ENCODE results near the gene LTBP1. TPM values are rescaled to one million over a fixed set of nuclear protein-coding genes. Genes with fewer than 3 reads are reported as not detected.

LTBP1 gene
- total RNA-seq, 1 experiment from 2014 or later = 10.3 TPM

GRCh38 chr2:33215299-33215698, 268.5 kb downstream of the LTBP1 start:
- H3K27me3 ChIP-seq (ENCODE audit: insufficient read depth, low read depth) = no peaks in the 10 kb centered on the region
- peaks cover 5% of the 10 kb centered on the region; the same call in 1 of the 2 replicates for H3F3A ChIP-seq (ENCODE audit: insufficient read depth, low read depth)
- DNase-seq = no peak
- H3K27ac ChIP-seq = no peak overlapping the region
- no peaks in the 10 kb centered on the region for H3K9me3 ChIP-seq (ENCODE audit: insufficient read depth, low read depth)
- H3K79me2 ChIP-seq (ENCODE audit: low read depth) = no peaks in the 10 kb centered on the region
- POLR2A ChIA-PET (ENCODE audit: unreplicated experiment) = no interaction called here
- H3K4me3 ChIP-seq = no peak overlapping the region
- no TSS peak for BruUV-seq (replicated peaks)
- no peaks in the 10 kb centered on the region for H3K36me3 ChIP-seq (ENCODE audit: low read depth)
- intact Hi-C loops (cut with micrococcal nuclease; ENCODE audit: unreplicated experiment) = no loop called here
- CTCF ChIA-PET = no interaction called here
- no peak overlapping the region for H2AFZ ChIP-seq
- H3K4me2 ChIP-seq = no peak overlapping the region
- no peaks in the 10 kb centered on the region for H4K20me1 ChIP-seq (ENCODE audit: insufficient read depth)
- peaks cover 13% of the 10 kb centered on the region for H3K4me1 ChIP-seq (replicated peaks; ENCODE audit: insufficient read depth)
- no peak for TF ChIP-seq EZH2 (IDR thresholded peaks at IDR 0.05; ENCODE audit: low read depth)
- no peak for TF ChIP-seq CTCF (conservative IDR thresholded peaks at IDR 0.05)
- H3K9me2 ChIP-seq (ENCODE audit: insufficient read depth) = no peaks in the 10 kb centered on the region

GRCh38 chr2:33215983-33216382, 269.2 kb downstream of the LTBP1 start:
- H2AFZ ChIP-seq = no peak overlapping the region
- no peaks in the 10 kb centered on the region for H3K9me3 ChIP-seq (ENCODE audit: insufficient read depth, low read depth)
- H3K36me3 ChIP-seq (ENCODE audit: low read depth) = no peaks in the 10 kb centered on the region
- peaks cover 5% of the 10 kb centered on the region; the same call in 1 of the 2 replicates for H3F3A ChIP-seq (ENCODE audit: insufficient read depth, low read depth)
- DNase-seq = no peak
- H4K20me1 ChIP-seq (ENCODE audit: insufficient read depth) = no peaks in the 10 kb centered on the region
- no peaks in the 10 kb centered on the region for H3K9me2 ChIP-seq (ENCODE audit: insufficient read depth)
- BruUV-seq (replicated peaks) = no TSS peak
- H3K4me1 ChIP-seq (replicated peaks; ENCODE audit: insufficient read depth) = peaks cover 17% of the 10 kb centered on the region
- no peaks in the 10 kb centered on the region for H3K27me3 ChIP-seq (ENCODE audit: insufficient read depth, low read depth)
- CTCF ChIA-PET = no interaction called here
- H3K4me3 ChIP-seq = no peak overlapping the region
- no peak for TF ChIP-seq CTCF (conservative IDR thresholded peaks at IDR 0.05)
- no peak for TF ChIP-seq EZH2 (IDR thresholded peaks at IDR 0.05; ENCODE audit: low read depth)
- no peak overlapping the region for H3K27ac ChIP-seq
- POLR2A ChIA-PET (ENCODE audit: unreplicated experiment) = no interaction called here
- H3K79me2 ChIP-seq (ENCODE audit: low read depth) = no peaks in the 10 kb centered on the region
- intact Hi-C loops (cut with micrococcal nuclease; ENCODE audit: unreplicated experiment) = no loop called here
- H3K4me2 ChIP-seq = no peak overlapping the region

- Histone ChIP-seq H3K27me3 (ENCODE audit: insufficient read depth, low read depth) (no peaks in the 10 kb centered on the region), H3K9me3 (ENCODE audit: insufficient read depth, low read depth) (no peaks in the 10 kb centered on the region), H3K4me3 (no peak overlapping the region), H3K4me1 (replicated peaks; ENCODE audit: insufficient read depth) (peaks cover 17% of the 10 kb centered on the region), H2AFZ (no peak overlapping the region), H4K20me1 (ENCODE audit: insufficient read depth) (no peaks in the 10 kb centered on the region), H3K27ac (no peak overlapping the region), H3F3A (ENCODE audit: insufficient read depth, low read depth) (peaks cover 5% of the 10 kb centered on the region; the same call in 1 of the 2 replicates), H3K36me3 (ENCODE audit: low read depth) (no peaks in the 10 kb centered on the region), H3K9me2 (ENCODE audit: insufficient read depth) (no peaks in the 10 kb centered on the region), H3K4me2 (no peak overlapping the region), H3K79me2 (ENCODE audit: low read depth) (no peaks in the 10 kb centered on the region)
- DNase-seq = no peak
- CTCF ChIA-PET = no interaction called here
- TF ChIP-seq EZH2 (IDR thresholded peaks at IDR 0.05; ENCODE audit: low read depth) (no peak), CTCF (conservative IDR thresholded peaks at IDR 0.05) (no peak)
- BruUV-seq (replicated peaks) = no TSS peak
- POLR2A ChIA-PET (ENCODE audit: unreplicated experiment) = no interaction called here
- intact Hi-C loops (cut with micrococcal nuclease; ENCODE audit: unreplicated experiment) = no loop called here
Measured at GRCh38 chr2:33216508-33217182, 269.9 kb downstream of the LTBP1 start.
